Measurements from ENCODE around the gene NFATC2. TPM values are rescaled to one million over a fixed set of nuclear protein-coding genes. Genes with fewer than 3 reads are reported as not detected.

Gene NFATC2
- total RNA-seq, 1 experiment from 2014 or later = 0.07 TPM

DNA sequence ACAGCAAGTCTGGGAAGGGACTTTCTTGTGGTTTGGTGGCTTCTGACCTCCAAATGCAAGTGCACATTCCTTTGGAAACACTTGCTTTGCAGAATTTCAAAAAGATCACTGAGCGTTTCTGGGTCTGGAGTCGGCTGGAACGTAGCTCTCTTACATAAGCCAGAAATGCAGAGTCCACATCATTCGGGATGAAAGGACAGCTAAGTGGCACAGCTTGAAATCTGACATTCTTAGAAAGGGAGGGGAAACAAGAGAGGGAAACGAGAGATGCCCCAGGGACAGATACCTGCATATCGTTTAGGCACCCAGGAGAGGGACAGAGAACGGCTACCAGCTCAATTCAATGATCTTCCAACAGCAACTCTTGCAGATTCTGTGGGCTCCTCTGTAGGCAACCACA, 118.7 kb downstream of the NFATC2 start:
- H3K4me1 Mint-ChIP-seq (ENCODE audit: insufficient read depth, unreplicated experiment) = peaks cover 5% of the 10 kb centered on the region
- BruUV-seq (replicated peaks) = no TSS peak
- H3K4me3 Mint-ChIP-seq (ENCODE audit: unreplicated experiment) = no peak overlapping the region
- ChIA-PET CTCF (interaction anchor here (0.8 to 1.1 kb wide), 5 partner anchors 12 to 435 kb away, joined by 3 to 6 read pairs (median 3); no protein-coding TSS in a partner anchor), POLR2A (interaction anchor here (0.6 kb wide), 1 partner anchor 467 kb away, joined by 4 read pairs; no protein-coding TSS in a partner anchor)
- intact Hi-C loops (cut with micrococcal nuclease) = no loop called here
- no peak for DNase-seq (ENCODE audit: unreplicated experiment)
- no peaks in the 10 kb centered on the region for H3K9me3 Mint-ChIP-seq (ENCODE audit: unreplicated experiment)
- no peak overlapping the region for H3K27ac Mint-ChIP-seq (ENCODE audit: low read depth, unreplicated experiment)
- no peaks in the 10 kb centered on the region for H3K36me3 Mint-ChIP-seq (ENCODE audit: insufficient read depth, unreplicated experiment)
- TF ChIP-seq, protein P1, sequence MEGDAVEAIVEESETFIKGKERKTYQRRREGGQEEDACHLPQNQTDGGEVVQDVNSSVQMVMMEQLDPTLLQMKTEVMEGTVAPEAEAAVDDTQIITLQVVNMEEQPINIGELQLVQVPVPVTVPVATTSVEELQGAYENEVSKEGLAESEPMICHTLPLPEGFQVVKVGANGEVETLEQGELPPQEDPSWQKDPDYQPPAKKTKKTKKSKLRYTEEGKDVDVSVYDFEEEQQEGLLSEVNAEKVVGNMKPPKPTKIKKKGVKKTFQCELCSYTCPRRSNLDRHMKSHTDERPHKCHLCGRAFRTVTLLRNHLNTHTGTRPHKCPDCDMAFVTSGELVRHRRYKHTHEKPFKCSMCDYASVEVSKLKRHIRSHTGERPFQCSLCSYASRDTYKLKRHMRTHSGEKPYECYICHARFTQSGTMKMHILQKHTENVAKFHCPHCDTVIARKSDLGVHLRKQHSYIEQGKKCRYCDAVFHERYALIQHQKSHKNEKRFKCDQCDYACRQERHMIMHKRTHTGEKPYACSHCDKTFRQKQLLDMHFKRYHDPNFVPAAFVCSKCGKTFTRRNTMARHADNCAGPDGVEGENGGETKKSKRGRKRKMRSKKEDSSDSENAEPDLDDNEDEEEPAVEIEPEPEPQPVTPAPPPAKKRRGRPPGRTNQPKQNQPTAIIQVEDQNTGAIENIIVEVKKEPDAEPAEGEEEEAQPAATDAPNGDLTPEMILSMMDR (IDR thresholded peaks at IDR 0.05; ENCODE audit: unreplicated experiment) = no peak
- H3K27me3 Mint-ChIP-seq (ENCODE audit: insufficient read depth, unreplicated experiment) = peaks cover 37% of the 10 kb centered on the region

DNA sequence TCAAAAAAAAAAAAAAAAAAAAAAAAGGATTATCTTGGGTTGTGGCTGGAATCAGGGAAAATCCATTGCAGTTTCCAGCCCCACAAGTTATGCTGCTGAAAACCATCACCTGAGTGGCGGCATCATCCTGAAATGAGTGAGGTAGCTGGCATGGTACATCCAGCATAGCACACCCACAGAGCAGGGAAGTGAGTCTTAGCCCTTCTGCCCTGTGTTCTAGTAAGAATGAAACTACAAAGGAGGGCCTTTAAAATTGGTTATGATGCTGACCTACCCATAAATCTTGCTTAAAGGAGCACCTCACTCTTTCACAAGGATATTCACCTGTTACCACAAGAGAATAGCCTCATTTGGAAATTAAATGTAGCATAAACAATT, 119.2 kb downstream of the NFATC2 start:
- DNase-seq (ENCODE audit: unreplicated experiment) = no peak
- ChIA-PET CTCF (interaction anchor here (0.8 to 1.1 kb wide), 5 partner anchors 12 to 434 kb away, joined by 3 to 6 read pairs (median 3); no protein-coding TSS in a partner anchor), POLR2A (interaction anchor here (0.6 to 0.9 kb wide), 2 partner anchors 114 to 466 kb away, joined by 3 to 4 read pairs; no protein-coding TSS in a partner anchor)
- intact Hi-C loops (cut with micrococcal nuclease) = no loop called here
- no peaks in the 10 kb centered on the region for H3K36me3 Mint-ChIP-seq (ENCODE audit: insufficient read depth, unreplicated experiment)
- H3K4me1 Mint-ChIP-seq (ENCODE audit: insufficient read depth, unreplicated experiment) = peaks cover 5% of the 10 kb centered on the region
- no peak overlapping the region for H3K4me3 Mint-ChIP-seq (ENCODE audit: unreplicated experiment)
- H3K27ac Mint-ChIP-seq (ENCODE audit: low read depth, unreplicated experiment) = no peak overlapping the region
- TF ChIP-seq, protein P1 (IDR thresholded peaks at IDR 0.05; ENCODE audit: unreplicated experiment) = no peak
- BruUV-seq (replicated peaks) = no TSS peak
- H3K9me3 Mint-ChIP-seq (ENCODE audit: unreplicated experiment) = no peaks in the 10 kb centered on the region
- peaks cover 33% of the 10 kb centered on the region for H3K27me3 Mint-ChIP-seq (ENCODE audit: insufficient read depth, unreplicated experiment)

DNA sequence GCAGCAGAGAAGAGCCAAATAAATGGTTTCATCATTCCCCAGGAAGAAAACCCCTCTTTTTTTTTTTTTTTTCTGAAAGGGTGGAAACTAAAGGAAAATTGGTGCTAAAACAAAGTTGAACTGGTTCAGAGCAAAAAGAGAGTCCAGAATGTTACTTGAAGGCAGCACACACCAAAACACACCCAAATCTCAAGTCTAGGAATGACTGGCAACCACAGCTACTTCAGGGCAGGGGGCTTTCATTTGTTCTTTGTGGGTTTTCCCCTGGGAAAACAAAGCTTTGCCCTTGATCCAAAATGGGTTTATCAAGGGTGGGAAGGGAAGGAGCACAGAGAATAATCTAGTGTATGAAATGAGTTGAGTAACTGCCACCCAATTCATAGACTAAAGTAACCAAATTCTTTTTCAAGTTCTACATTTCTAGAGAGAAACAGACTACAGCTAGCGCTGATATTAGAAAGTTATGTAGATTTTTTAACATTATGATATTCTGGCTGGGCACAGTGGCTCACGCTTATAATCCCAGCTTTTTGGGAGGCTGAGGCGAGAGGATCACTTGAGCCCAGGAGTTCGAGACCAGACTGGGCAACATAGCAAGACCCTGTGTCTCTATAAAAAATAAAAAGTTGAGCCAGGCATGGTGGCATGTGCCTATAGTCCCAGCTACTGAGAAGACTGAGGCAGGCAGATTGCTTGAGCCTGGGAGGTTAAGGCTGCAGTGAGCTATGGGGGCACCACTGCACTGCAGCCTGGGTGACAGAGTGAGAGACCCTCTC, 119.8 kb downstream of the NFATC2 start:
- BruUV-seq (replicated peaks) = no TSS peak
- Mint-ChIP-seq H3K27ac (ENCODE audit: low read depth, unreplicated experiment) (no peak overlapping the region), H3K27me3 (ENCODE audit: insufficient read depth, unreplicated experiment) (peaks cover 28% of the 10 kb centered on the region), H3K36me3 (ENCODE audit: insufficient read depth, unreplicated experiment) (no peaks in the 10 kb centered on the region), H3K4me1 (ENCODE audit: insufficient read depth, unreplicated experiment) (peaks cover 5% of the 10 kb centered on the region), H3K9me3 (ENCODE audit: unreplicated experiment) (no peaks in the 10 kb centered on the region), H3K4me3 (ENCODE audit: unreplicated experiment) (no peak overlapping the region)
- TF ChIP-seq, protein P1 (IDR thresholded peaks at IDR 0.05; ENCODE audit: unreplicated experiment) = no peak
- CTCF ChIA-PET = interaction anchor here (0.8 to 1.1 kb wide), 3 partner anchors 24 to 172 kb away, joined by 5 to 6 read pairs (median 5); no protein-coding TSS in a partner anchor
- intact Hi-C loops (cut with micrococcal nuclease) = no loop called here
- POLR2A ChIA-PET = interaction anchor here (0.9 kb wide), 1 partner anchor 115 kb away, joined by 3 read pairs; no protein-coding TSS in a partner anchor
- no peak for DNase-seq (ENCODE audit: unreplicated experiment)

DNA sequence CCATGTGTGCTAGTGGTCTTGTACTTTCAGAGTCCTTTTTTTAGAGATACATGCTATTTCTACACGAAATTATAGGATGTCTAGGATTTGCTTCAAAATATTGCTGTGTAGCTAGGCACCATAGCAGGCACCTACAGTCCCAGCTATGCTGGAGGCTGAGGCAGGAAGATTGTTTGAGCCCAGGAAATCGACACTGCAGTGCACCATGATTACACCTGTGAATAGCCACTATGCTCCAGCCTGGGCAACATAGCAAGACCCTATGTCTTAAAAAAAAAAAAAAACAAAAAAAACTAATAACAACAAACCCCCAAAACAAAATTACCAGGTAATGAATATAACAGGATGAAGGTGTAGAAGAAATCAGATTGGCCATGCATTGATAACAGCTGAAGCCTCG, 121.7 kb downstream of the NFATC2 start:
- no peaks in the 10 kb centered on the region for H3K36me3 Mint-ChIP-seq (ENCODE audit: insufficient read depth, unreplicated experiment)
- no peak overlapping the region for H3K27ac Mint-ChIP-seq (ENCODE audit: low read depth, unreplicated experiment)
- ChIA-PET CTCF (interaction anchor here (0.9 kb wide), 1 partner anchor 11 kb away, joined by 3 read pairs; no protein-coding TSS in a partner anchor), POLR2A (no interaction called here)
- BruUV-seq (replicated peaks) = no TSS peak
- H3K27me3 Mint-ChIP-seq (ENCODE audit: insufficient read depth, unreplicated experiment) = peaks cover 22% of the 10 kb centered on the region
- no peaks in the 10 kb centered on the region for H3K9me3 Mint-ChIP-seq (ENCODE audit: unreplicated experiment)
- TF ChIP-seq, protein P1 (IDR thresholded peaks at IDR 0.05; ENCODE audit: unreplicated experiment) = no peak
- H3K4me3 Mint-ChIP-seq (ENCODE audit: unreplicated experiment) = no peak overlapping the region
- intact Hi-C loops (cut with micrococcal nuclease) = no loop called here
- no peak for DNase-seq (ENCODE audit: unreplicated experiment)
- peaks cover 5% of the 10 kb centered on the region for H3K4me1 Mint-ChIP-seq (ENCODE audit: insufficient read depth, unreplicated experiment)
